Bronchial epithelial cell (primary cell): ENCODE results near the gene RPP25L. TPM values are rescaled to one million over a fixed set of nuclear protein-coding genes. Genes with fewer than 3 reads are reported as not detected.

Experiments
- DNase-seq: peaks from one replicate; pipeline ENCODE4 v3.0.0-alpha.2; 2010; ENCODE audit warnings: low read depth
- FAIRE-seq: peaks from 2 replicates; lab custom pipeline; 2011; peaks lifted over from hg19 to GRCh38; lab: Jason Lieb, UNC
- H3K27me3 ChIP-seq: 2 replicates; pipeline ENCODE4 v1.5.1; 2011; ENCODE audit warnings: low read length; ENCODE audit not compliant: control insufficient read depth, insufficient read depth
- H3K36me3 ChIP-seq: 2 replicates; pipeline ENCODE4 v1.5.1; 2011; ENCODE audit warnings: low read length; ENCODE audit not compliant: control insufficient read depth, insufficient read depth
- H3K4me3 ChIP-seq: 2 replicates; pipeline ENCODE4 v1.5.1; 2011; ENCODE audit warnings: mild to moderate bottlenecking, low read depth, low read length, control low read depth
- total RNA-seq: library from RNA; depleted of rRNA; stranded (reverse); fragments of >200 nt; gene quantifications from 2 replicates; pipeline ENCODE4 v1.2.1, GENCODE V29; 2014
- TF ChIP-seq, protein P1 (sequence below): IDR thresholded peaks from 2 replicates; pipeline ENCODE4 v1.5.1; 2011; ENCODE audit warnings: mild to moderate bottlenecking, moderate library complexity, low read length, control low read depth, inconsistent platforms; ENCODE audit not compliant: insufficient read depth, severe bottlenecking

RPP25L gene
- total RNA-seq, 1 donor from 2014 or later = 45.8 TPM

DNA sequence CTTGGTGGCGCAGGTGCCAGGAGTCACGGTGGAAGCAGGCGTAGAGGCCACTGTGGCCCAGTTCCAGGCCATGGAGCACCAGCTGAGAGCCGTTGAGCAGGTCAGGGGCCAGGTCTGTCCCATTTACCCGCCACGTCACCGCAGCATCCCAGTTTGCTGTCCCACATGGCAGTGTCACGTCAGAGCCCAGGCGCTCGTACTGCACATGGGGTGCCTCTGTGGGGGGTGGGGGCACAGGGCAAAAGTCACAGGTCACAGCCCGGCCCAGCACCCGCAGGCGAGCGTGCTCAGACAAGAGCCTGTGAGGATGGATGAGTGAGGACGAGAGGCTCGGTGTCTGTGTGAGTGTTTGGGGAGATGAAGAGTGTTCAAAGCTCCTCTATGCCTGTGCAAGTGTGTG, 47.3 kb downstream of the RPP25L start:
- TF ChIP-seq, protein P1, sequence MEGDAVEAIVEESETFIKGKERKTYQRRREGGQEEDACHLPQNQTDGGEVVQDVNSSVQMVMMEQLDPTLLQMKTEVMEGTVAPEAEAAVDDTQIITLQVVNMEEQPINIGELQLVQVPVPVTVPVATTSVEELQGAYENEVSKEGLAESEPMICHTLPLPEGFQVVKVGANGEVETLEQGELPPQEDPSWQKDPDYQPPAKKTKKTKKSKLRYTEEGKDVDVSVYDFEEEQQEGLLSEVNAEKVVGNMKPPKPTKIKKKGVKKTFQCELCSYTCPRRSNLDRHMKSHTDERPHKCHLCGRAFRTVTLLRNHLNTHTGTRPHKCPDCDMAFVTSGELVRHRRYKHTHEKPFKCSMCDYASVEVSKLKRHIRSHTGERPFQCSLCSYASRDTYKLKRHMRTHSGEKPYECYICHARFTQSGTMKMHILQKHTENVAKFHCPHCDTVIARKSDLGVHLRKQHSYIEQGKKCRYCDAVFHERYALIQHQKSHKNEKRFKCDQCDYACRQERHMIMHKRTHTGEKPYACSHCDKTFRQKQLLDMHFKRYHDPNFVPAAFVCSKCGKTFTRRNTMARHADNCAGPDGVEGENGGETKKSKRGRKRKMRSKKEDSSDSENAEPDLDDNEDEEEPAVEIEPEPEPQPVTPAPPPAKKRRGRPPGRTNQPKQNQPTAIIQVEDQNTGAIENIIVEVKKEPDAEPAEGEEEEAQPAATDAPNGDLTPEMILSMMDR = no peak
- Histone ChIP-seq H3K27me3 (peaks cover 26% of the 10 kb centered on the region), H3K4me3 (no peak overlapping the region), H3K36me3 (no peaks in the 10 kb centered on the region)
- FAIRE-seq = no peak
- DNase-seq = no peak

DNA sequence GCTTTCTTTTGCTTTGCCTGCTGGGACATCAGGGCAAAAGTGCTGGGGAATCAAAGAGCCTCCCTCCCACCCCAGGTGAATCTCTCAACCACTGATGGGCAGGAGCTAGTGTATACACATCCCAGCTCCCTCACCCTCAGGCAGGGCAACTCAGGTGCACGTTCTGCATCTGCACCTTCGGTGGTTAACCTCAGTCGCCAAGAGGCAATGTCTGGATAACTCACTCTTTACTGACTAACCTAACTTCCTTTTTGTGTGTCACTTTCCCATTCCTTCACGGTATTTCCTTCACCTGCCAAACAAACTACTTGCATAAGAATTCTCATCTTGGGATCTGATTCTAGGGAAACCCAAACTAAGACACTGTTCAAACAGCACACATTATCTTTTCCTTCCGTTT, 48.6 kb downstream of the RPP25L start:
- no peak for FAIRE-seq
- peak; percentile 62 for DNase-seq
- peaks cover 33% of the 10 kb centered on the region for H3K27me3 ChIP-seq
- TF ChIP-seq, protein P1 = no peak
- no peaks in the 10 kb centered on the region for H3K36me3 ChIP-seq
- H3K4me3 ChIP-seq = no peak overlapping the region

DNA sequence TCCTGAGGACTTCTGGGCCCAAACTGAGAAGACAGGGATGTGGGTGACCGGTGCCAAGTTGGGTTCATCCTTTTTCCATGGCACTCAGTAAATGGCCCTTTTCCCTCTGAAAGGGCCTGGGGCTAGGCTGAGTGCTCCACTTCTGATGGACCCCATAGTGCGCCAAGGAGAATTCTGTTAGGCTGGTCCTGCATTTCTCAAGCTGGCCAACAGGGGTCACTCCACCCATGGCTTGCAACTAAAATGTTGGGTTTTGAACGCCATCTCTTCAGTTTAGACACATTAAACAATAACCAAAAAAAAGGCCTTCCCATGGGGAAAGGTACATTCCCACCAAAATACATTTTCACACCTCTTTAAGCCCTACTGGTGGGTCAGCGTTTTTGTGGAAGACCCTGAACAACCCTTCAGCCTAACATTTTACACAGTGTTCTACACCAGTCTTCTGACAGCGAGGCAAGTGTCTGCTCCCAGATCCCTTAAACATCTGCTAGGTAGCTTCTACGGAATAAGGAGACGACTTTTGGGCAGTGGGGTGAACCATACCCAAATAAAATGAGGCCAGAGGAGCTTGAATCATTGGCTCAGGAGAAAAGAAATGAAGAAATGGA, 49.7 kb downstream of the RPP25L start:
- Histone ChIP-seq H3K4me3 (no peak overlapping the region), H3K27me3 (peaks cover 24% of the 10 kb centered on the region), H3K36me3 (no peaks in the 10 kb centered on the region)
- peak; percentile 58 for FAIRE-seq
- DNase-seq = no peak
- TF ChIP-seq, protein P1 = peak; percentile 41

DNA sequence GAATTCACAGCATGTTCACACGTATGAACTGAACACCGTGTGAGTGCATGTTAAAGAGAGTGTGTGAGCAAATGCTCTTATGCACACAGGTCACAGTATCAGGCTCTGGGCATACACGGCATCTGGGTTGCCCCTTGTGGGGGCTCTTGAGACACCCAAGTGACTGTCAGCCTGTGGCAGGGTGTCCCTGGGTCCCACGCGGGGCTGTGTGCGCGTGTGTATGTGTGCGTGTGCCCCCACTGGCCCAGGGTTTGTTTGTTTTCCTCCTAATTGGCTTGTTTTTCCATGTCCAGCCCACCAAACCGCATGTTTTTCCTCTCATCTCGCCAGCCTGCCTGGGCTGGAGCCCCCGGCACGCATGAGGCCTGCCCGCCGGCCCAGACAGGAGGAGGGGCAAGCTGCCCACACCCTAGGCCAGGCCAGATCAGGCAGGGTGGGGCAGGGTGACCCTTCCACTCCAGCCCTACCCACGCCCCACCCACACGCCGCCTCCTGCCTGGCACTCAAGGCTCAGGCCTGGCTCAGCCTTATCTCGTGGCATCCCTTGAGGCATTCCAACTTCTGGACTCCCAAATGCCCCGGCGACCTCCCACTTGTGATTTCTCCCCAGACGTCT, 51.2 kb downstream of the RPP25L start:
- FAIRE-seq (no peak), DNase-seq (no peak)
- H3K4me3 ChIP-seq = no peak overlapping the region
- H3K36me3 ChIP-seq = no peaks in the 10 kb centered on the region
- TF ChIP-seq, protein P1 = no peak
- H3K27me3 ChIP-seq = peaks cover 14% of the 10 kb centered on the region

Other genes starting within 250 kb of the RPP25L start
- 2.1 and 5.1 TPM in 2 replicates for gene MYORG, start 235.2 kb downstream of the RPP25L start, total RNA-seq
- gene FAM219A, start 153.5 kb downstream of the RPP25L start, total RNA-seq = 3.9 and 5.4 TPM in 2 replicates
- not detected in 2 replicates for gene DNAI1, start 153.3 kb downstream of the RPP25L start, total RNA-seq
- 0.13 TPM in 1 of 2 replicates, not detected in the other for gene ENHO, start 89.1 kb downstream of the RPP25L start, total RNA-seq
- gene CNTFR, start 22.4 kb downstream of the RPP25L start, total RNA-seq = not detected in 2 replicates
- 57.1 and 73.4 TPM in 2 replicates for gene DCTN3, start 8.4 kb upstream of the RPP25L start, total RNA-seq
- gene ARID3C, start 17.0 kb upstream of the RPP25L start, total RNA-seq = 0.26 TPM in 1 of 2 replicates, not detected in the other
- gene SIGMAR1, start 25.7 kb upstream of the RPP25L start, total RNA-seq = 62.5 and 74.8 TPM in 2 replicates
- 11.3 and 13.6 TPM in 2 replicates for gene GALT, start 34.6 kb upstream of the RPP25L start, total RNA-seq
- gene IL11RA, start 40.1 kb upstream of the RPP25L start, total RNA-seq = 0.79 and 1.0 TPM in 2 replicates
- 0.26 TPM in 1 of 2 replicates, not detected in the other for gene CCL27, start 50.6 kb upstream of the RPP25L start, total RNA-seq
- not detected in 2 replicates for gene CCL19, start 79.2 kb upstream of the RPP25L start, total RNA-seq
- gene CCL21, start 98.0 kb upstream of the RPP25L start, total RNA-seq = not detected in 2 replicates